Stimulated activated CD8-positive, alpha-beta memory T cell treated with anti-CD3 and anti-CD28 coated beads, Interleukin-7, amount 100 ng/mL, for 4 hours (primary cell): Measurements from ENCODE around the gene WWOX.

Source experiments
- DNase-seq, 2 donors: peaks; one replicate each; pipeline ENCODE4 v3.0.0-alpha.2; 2020; ENCODE audit warnings: low read depth in 2 of 2

Gene WWOX

DNA sequence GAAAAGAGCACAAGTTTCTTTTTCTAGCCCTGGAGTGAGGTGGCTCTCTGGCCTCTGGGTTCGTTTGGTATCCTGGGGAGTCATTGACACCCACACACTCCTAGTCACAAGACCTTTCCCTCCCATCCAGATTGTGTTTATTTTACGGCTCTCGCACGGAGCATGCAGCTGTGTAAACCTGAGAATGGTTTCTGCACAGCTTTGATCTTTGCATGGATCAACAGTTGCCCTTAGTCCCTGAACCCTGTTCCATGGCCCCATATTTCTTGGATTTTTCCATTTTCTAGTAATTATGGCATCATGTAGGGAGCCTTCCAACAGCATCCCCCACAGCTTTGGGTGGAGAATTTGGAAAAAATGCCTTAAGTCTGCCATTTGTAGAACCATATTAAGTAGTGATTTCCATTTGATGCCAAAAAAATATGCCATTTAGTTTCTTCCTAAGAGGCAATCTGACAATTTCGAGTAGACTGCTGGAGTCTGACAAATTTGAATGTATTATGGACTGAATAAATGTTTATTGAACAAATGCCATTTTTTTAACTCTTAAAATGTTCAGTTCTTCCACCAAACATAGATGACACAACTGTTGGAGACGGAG lies 197.7 kb downstream of the WWOX start:
- no peak for DNase-seq

DNA sequence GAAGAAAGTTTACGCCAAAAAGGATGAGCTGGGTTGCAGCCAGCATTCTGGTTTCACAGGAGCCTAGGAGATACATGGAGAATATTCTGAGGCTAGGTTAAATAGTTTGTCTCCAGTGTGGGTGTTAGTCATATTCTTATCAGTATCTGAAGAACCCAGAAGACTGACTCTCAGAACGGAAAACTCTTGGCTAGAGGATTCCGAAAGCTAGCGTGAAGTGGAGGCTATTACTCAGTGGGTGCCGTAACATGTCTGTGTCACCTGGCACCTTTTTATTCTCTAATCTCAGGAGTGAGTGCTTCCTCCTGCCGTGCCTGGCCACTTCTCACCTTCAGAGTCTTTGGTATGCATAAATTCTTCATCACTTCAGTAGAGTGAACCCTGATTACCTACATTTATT lies 199.5 kb downstream of the WWOX start:
- no peak for DNase-seq

DNA sequence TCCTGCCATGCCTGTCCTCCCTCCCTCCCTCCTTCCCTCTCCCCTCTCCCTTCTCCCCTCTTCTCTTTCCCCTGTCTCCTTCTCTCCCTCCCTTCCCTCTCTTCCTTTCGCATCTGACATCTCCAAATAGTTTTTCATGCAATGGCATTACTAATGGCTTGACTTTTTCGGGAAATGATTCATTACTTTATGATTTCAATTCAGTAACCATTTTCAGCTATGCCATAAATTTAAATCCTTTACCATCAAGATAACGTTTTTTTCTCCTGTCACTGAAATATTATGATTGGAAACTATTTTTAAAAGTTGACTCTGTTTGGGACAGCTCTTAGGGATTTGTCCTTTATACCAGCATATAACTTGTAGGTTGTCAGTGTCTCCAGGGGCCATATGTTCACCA lies 201.0 kb downstream of the WWOX start:
- no peak for DNase-seq

DNA sequence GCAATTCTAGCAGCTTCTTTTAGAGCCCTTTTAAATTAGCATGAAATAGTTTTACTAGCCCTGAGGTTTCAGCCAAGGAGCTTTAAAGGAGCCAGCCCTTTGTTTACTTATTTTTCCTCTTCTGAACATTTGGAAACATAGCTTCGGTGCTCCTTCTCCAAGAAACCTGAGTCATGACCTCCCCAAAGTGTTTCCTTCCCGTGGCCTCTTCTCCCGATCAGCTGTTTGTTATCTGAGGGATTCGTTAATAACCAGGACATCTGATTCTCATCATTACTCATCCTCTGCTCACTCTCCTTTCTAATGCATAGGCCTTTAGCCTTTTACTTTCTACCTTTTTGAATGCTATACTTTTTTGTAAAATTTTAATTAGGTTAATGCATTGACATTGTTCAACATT lies 204.5 kb downstream of the WWOX start:
- DNase-seq, result no peak

DNA sequence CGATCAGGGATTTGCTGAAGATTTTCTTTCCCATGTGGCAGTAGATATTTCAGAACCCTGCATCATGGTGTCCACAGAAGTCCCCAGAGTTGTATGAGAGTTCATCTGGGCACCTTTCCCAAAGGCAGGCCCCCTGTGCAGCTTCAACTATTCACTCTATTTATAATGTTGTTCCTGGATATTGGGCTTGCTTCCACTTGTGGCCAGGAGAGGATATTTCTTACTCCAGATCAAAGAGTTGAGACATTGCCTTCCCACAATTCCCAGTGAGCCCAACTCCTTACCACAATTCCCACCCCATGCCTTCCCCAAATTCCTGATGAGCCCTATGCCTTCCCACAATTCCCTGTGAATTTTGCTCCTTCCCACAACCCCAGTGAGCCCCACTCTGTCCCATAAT lies 206.9 kb downstream of the WWOX start:
- DNase-seq, result no peak

DNA sequence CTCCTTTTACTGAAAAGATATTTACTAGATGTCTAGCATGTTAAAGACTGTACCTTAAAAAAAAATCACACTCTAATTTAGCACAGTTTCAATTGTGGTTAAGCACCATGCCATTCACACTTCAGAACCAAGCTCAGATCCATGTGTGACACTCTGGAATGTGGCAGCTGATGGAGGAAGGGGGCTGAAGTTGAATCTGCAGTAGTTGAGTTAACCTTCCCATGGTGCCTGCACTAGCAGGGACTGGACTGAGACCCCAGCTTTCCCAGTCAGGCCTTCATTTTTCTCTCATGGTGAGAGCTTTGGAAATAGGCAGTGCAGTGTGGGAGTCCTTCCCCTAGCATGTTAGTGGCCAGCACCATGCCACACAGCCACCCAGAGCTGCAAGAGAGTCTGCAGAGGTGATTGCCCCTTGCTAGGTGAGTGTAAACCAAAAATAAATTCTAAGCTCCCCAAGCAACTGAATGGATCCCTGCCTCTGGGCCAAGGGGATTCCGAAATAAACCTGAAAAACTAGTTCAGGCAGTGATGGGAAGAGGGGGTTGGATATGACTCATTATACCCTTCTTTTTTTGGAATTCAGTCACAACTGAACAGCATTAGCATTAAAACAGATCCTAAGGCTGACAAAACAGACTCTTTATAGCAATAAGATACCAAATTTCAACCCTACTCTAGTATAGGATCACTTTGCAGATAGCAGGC lies 208.5 kb downstream of the WWOX start:
- no peak for DNase-seq

DNA sequence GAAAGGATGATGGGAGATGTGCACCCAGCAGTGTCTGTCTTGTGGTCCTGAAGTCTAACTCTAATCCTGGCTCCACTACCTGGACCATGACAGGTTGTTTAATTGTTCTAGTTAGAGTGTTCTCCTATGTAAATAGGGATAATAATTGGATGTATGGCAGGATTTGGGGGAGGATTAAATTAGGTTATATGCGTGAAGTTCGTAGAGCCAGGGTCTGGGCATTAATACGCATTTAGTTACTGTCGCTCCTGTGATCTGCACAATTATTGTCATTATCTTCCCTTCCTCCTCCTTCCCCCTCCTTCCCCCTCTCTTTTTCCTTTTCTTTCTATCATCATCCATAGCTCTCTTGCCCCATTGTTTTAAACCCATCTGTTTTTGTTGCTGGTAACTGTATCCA lies 210.3 kb downstream of the WWOX start:
- DNase-seq, result no peak

DNA sequence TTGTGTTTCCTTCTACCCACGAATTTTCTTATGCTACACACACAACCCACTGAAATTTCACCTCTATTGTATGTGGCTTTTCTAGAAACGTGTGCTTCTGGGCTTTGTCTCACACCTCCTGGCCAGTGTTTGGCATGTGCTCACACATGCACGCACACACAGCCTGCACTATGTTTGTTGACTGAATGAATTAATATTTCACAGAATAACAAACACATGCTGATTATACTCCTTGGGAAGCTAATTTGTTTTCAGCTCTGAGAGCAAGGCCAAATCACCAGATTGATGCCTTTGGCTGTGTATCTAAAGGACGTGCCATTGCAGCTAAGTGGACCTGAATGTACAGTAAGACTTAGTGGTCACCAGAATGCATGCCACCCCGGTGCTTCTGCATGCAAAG lies 210.7 kb downstream of the WWOX start:
- no peak for DNase-seq

DNA sequence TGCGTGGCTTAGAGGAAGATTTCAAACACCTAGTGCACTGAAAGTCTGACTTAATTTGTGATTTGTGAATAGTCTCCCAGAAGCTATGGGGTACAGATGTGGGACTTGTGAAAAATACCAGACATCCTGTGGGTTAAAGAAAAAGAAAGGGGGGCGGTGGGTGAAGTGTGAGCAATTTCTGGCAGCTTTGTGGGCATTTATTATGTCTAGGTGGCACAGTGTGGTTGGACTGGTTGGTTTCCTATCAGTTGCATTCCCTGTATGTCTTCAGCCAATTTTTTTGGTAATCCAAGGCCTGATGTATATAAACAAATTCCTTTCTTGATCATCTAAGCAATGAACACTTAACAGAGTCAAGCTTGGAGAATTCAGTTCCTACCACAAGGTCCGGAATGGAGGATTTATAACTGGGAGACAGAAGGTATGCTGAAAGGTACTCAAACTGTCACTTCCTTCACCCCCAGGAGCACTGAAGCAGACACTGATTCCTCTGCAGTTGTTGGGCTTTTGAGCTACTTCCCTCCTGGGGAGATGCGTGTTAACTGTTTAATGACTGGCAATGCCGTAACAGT lies 211.6 kb downstream of the WWOX start:
- no peak for DNase-seq

DNA sequence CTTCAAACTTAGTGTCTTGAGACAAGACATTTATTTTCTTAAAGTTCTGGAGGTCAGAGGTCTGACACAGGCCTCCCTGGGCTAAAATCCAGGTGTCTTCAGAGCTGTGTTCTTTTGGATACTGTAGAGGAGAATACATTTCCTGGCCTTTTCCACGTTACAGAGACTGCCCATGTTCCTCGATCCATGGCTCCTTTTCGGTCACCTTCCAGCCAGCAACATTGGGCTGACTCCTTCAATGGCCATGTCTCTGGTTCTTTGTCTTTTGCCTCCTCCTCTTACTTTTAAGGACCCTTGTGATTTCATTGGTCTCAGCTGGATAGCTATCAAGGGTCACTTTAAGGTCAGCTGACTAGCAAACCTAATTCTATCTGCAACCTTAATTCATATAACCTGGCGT lies 212.4 kb downstream of the WWOX start:
- DNase-seq, result no peak

DNA sequence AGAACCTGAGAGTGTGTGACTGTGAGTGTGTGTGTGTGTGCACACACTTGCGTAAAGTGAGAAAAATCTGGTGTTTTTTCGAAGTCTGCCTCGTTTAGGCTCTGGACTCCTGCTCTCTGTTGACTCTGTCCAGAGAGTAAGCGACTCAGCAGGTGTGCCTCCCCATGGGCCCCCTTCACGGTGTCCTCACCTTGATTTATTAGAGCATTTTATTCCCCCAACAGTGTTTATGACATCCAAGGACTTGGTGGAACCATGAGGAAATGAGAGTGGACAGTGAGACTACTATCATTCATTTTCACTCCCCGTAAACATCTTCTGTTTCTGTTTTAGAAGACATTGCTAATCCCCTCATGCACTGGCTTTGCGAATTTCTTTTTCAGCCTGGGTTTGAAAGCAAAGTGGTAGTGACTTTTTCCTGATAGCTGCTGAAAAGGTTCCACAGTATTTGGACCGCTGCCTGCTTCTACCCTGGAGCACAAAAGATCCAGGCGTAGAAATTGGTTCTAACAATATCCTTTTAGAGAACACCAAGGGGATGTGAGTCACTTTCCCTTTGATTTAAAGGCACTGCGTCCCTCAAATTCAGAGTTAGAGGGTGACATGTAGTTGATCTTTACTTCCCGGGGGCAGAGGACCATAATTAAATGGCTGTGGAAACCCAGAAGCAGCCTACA lies 218.2 kb downstream of the WWOX start:
- no peak for DNase-seq

DNA sequence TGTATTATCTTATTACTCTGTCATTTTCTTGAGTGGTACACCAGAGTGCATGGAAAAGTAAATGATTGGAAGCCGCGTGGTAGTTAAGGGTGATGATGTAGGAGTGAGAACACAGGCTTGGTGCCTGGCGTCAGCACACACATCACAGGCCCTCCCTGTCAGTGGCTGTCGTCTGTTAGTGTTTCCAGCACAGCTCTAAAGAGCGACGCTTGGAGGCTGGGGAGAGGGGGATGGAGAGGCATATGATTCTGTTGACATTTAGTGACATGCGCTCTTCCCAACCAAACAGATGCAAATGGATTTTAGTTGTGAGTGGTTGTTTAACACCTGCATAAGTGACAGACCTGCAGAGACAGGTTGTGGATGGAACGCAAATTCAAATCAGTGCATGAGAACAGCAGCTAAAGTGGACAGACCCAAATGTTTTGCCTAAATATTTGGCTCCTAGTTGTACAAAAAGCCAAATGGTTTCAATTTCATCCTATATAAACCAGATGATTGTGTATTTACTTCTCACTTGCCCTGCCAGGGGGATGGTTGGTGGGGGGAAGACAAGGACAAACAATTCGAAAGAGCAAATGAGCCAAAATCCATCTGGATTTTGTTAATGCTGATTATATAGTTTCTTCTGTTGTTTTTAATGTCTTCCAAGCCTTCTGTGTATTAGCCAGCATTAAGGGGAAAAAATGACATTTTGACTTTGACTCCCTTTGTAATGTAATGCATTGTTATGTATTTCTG lies 222.3 kb downstream of the WWOX start:
- no peak for DNase-seq

DNA sequence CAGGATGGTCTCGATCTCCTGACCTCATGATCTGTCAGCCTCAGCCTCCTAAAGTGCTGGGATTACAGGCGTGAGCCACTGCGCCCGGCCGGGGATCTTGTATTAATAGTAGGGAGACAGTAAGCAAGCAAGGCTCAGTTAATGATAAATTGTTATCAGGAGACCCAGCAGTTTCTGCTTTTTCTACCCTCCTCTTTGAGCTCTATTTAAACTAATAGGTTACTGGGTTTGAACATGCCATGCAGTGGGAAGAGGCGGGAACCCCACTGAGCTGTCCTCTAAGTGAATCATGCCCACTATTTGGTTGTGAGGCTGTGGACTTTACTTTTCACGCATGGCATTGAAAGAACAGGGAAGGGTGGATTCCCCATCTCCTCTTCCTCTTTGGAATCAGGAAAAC lies 223.9 kb downstream of the WWOX start:
- no peak for DNase-seq

DNA sequence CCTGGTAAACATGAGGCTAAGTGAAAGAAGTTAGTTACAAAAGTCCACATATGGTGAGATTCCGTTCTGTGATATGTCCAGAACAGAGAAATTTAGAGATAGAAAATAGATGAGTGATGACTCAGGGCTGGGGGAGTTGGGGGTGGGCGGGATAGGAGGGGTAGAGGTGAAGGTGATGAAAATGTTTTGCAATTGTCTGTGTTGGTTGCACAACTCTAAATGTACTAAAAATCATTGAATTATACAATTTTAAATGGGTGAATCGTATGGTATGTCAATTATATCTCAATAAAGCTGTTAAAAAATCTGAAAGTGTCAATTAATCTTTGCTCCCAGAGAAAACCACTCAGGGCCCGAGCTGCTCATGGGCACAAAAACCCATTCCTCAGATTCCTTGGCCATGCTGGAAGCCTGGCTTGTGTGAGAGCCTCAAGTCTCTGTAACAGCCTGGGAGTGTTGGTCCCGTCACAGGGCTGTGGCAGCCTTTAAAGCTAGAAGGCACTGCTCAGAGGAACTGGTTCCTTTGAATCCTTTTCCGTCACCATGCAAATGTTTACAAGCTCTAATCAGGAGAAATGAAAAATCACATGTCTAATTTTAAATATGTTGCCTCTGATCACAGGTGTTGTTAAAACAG lies 225.3 kb downstream of the WWOX start:
- DNase-seq, result no peak

DNA sequence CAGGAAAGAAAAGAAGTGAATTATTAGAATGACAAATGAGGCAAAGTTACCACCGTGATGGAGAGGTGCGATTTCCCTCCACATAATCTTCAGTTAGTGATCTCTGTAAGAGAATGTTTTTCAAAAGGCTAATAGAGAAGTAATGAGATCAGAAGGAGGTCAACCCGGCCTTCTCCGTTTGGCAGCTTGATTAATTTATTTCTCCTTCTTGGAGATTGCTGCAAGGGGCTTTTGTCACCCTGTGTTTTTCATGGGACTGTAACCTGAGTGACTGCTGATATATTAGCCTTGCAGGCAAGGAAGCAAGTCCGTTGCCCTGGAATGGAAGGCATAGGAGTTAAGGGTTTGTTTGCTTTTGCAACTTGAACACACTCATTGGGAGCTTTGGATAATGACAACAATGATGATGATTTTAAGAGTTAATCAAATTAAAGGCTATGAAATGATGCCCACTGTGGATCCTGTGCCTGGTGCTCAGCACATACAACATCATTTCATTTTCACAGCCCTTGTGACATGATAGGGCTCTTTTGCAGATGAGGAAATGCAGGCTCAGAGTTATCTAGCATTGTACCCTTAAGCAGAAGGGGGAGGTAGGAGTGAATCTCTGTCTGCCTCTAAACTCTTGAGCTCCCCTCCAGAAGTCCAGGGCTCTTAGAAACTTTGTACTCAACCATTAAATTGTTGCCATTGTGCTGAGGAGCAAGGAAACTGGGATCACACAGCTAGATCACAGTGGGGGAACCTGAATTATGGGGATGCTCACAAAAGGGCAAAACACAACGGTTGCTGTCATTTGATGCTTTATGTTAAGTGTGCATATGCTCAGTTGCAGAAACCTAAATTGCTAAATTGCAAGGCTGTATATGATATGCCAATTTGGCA lies 226.3 kb downstream of the WWOX start:
- DNase-seq, result no peak

DNA sequence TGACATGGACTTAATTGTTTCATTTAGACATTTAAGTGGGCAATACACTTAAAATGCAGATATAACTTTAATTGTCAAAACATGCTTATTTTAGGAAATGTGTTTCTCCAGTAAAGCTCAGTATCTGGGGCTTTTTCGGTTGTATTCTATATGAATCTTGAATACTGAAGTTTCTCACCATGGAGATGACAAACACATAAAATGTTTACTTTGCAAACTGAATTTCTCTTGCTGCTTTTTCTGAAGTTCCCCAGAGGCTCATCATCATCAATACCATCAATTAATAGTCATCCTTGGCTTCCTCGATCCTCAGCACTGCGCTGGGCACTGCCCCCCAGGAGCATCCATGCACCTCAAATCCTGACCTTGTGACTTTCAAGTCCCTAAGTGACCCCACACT lies 227.3 kb downstream of the WWOX start:
- DNase-seq, result no peak

DNA sequence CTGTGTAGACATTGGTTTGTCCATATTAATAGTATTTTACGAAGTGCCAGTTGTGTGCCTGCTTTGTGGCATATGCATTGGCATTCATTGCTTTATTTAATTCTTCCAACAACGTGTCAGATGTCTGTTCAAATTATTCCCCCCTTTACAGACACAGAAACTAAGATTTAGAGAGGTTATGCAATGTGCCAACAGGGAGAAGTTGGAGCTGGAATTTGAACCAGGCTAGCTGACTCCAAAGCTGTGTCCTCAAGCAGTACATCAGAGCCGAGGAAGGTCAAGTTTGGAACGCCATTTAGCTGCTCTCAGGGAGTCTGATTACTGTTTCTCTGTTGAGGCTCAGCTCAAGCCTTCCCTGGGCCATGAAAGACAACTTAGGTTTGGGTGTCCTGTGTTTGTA lies 232.3 kb downstream of the WWOX start:
- DNase-seq, result no peak

DNA sequence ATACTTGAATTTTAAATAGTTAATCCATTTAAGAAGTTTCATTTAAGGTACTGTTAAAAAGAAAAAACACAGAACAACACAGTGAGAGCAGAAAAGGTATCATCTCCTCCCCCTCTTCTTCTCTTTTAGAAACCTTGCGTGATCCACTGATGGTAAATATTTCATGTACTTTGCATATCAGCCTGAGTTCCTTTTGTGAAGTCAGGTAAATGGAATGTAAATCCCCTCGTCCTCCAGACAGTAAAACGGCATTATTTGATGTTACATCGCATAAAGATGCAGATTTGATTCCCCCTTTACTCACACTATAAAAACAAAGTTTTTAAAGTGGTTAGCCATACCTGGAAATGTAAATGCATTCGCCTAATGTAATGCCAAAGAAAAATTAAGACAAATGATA lies 234.4 kb downstream of the WWOX start:
- DNase-seq, result no peak

DNA sequence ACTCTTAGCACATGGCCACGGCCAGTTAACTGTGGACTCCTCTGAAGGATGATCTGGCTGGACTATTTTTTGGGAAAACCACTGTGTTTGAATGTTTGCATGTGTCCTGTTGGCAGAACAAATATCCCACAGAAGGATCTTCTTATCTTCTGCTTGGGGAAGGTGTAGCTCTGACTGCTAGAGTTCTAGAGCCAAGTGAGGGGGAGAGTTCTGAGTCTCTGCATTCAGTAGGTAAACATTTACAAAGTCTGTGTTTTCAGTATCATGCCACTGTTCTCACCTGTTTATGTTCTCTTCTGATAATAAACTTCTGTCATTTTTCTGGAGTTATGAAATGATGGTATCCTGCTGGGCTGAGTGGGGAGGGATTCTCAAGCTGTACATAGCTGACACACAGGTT lies 241.1 kb downstream of the WWOX start:
- no peak for DNase-seq

DNA sequence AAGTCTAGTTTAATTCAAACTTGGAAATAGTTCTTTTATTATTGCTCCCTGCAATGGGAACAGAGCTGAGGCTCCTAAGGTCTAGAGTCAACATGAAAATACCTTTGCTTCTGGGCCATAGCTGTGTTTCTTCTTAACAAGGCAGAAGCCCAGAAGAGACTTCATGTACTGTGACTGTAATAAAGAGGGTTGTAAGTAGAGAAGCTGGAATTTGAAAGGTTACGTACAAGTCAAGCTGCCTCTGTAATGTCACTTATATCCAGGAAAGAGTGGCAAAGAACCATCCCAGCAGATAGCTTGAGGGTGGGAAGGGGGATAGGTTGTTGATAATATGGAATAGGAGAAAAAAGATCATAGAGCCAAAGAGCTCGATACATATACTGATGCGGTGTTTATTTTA lies 248.6 kb downstream of the WWOX start:
- DNase-seq, result no peak

DNA sequence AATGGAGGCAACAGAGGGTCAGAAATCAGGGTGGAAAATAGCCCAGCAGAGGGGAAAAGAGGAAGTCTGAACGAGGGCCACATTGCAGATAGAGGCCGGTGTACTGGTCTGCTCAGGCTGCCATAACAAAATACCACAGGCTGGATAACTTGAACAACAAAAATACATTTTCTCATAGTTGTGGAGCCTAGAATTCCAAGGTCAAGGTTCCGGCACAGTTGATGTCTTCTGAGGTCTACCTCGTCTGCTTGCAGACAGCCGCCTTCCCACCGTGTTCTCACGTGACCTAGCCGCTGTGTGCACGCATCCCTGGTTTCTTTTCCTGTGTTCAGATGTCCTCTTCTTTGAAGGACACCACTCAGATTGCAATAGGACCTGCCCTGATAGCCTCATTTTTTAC lies 249.4 kb downstream of the WWOX start:
- DNase-seq, result no peak
